Fibroblast of peridontal ligament (primary cell): ENCODE data around the gene DNAJC21.
"Not testable (repeated sequence)": the region's sequence is repeated elsewhere in the genome, so short reads cannot be mapped to it uniquely, and the experiment has no call there.

Experiments used
- DNase-seq: peaks from one replicate; pipeline ENCODE4 v3.0.0-alpha.2; 2010; ENCODE audit errors: extremely low read depth

DNAJC21 gene

GRCh38 chr5:34923694-34924461 lies 5.5 kb upstream of the DNAJC21 start:
- peak; percentile 75 for DNase-seq

DNA sequence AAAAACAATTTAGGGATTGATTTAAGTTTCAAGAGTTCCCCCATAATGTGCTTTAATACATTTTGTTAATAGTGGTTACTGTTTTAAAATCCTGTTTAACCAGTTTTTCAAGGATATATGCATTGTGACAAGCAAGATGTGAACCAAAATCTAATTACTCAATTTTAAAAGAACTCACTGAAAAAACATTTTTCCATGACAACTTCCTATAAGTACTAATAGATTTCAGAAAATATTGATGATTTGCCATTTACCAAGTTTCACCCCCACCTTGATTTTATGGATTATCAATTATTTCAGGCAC lies 4.9 kb upstream of the DNAJC21 start:
- DNase-seq, result no peak

DNA sequence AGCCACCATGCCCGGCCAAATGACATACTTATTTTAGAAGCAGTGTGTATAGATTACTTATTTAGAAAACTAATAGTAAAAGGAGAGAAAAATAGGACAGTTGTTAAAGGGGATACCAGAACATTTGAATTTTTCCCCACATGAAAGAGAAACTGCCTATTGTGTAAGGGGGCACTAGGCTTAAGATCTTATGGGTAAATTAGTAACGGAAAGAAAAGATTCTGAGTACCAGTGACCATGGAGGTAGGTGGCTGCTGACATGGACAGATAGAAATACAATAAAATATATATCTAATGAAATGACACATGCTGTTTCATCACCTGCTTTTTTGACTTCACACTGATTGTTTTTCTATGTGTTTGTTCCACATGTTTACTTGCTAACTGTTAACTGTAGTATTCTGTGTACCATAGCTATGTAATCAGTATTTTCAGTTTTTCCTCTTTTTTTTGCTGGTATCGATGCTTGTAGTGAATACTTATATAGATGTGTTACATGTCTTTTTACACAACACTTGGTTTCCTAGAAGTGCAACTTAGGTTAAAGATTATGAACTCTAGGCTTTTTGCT lies 3.0 kb upstream of the DNAJC21 start:
- no peak for DNase-seq

DNA sequence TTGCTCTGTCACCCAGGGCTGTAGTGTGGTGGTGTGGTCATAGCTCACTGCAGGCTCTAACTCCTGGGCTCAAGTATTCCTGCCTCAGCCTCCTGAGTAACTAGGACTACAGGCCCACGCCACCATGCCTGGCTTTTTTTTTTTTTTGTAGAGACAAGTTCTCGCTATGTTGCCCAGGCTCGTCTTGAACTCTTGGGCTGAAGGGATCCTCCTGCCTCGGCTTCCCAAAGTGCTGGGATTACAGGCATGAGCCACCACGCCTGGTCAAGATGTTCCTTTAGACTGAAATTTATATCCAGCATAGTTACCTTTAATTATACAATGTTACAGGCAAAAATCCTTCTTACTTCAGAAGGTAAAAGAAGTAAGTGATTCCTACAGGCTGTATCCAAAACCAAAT lies 1.6 kb upstream of the DNAJC21 start:
- DNase-seq, result no peak

- no peak for DNase-seq
Observed at GRCh38 chr5:34928267-34928666, 1.1 kb upstream of the DNAJC21 start.

GRCh38 chr5:34929720-34930461 lies 532 bp downstream of the DNAJC21 start:
- peak; percentile 64 for DNase-seq

GRCh38 chr5:34930462-34930844 lies 1.1 kb downstream of the DNAJC21 start:
- peak; percentile 67 for DNase-seq

DNA sequence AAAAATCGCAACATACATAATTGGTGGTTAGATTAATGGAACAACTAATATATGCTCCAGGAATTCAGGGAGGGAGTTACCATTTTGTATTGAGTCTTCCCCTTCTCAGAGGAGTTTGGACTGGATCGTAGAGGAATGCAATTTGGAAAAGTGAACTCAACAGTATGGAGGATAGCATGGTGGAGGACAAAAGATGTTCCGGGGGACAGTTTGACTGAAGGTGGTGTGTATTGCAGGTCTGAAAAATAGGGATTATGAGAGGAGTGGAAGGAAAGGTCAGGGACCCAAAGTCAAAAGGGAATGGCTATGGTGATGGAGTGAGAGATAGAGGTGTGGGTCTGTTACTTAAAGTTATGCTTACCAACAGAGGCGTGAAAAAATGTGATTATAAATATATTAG lies 1.5 kb downstream of the DNAJC21 start:
- no peak for DNase-seq

GRCh38 chr5:34932947-34933346 lies 3.6 kb downstream of the DNAJC21 start:
- DNase-seq, result no peak

GRCh38 chr5:34941936-34942335 lies 12.6 kb downstream of the DNAJC21 start:
- DNase-seq, result no peak

- DNase-seq, result no peak
Observed at GRCh38 chr5:34944044-34944443, 14.7 kb downstream of the DNAJC21 start.

DNA sequence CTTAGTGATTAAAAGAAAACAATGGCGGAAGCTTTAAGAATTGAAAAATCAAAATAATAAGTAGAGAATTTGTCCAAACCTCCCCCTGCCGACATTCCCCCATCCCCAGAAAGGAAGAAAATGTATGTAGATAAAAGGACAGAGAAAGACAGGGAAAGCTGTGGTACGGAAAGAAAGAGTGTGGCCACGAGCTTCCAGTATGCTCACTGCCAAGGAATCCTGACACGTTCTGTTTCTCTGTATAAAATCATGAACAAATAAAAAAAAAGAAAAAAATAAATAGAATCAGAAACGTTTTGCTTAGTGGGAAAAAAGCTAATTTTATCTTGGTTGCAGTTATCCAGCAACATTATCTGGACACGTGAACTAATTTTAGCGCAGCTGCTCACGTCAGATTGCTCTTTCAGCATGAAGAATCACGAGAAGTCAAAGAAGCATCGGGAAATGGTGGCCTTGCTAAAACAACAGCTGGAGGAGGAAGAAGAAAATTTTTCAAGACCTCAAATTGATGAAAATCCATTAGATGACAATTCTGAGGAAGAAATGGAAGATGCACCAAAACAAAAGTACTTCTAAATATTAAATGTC lies 15.2 kb downstream of the DNAJC21 start:
- DNase-seq, result no peak

DNA sequence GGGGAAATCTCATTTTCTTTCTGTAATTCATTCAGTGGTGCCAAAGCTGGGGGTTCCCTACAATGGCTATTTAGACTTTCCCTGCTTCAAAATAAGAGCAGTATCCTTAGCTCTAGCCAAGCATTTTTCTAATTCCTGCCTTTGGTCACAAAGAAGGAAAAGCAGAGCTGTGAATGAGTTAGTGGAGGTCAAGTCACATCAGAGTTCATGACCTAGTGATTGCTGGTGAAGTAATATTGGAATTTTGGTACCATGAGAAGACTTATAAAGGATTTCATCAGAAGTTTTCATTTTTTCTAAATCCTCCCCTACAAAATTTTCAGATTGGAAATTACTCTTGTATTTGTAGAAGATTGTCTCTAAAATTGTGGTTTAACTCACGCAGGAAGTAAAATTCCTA lies 28.0 kb downstream of the DNAJC21 start:
- DNase-seq, result peak; percentile 56

DNA sequence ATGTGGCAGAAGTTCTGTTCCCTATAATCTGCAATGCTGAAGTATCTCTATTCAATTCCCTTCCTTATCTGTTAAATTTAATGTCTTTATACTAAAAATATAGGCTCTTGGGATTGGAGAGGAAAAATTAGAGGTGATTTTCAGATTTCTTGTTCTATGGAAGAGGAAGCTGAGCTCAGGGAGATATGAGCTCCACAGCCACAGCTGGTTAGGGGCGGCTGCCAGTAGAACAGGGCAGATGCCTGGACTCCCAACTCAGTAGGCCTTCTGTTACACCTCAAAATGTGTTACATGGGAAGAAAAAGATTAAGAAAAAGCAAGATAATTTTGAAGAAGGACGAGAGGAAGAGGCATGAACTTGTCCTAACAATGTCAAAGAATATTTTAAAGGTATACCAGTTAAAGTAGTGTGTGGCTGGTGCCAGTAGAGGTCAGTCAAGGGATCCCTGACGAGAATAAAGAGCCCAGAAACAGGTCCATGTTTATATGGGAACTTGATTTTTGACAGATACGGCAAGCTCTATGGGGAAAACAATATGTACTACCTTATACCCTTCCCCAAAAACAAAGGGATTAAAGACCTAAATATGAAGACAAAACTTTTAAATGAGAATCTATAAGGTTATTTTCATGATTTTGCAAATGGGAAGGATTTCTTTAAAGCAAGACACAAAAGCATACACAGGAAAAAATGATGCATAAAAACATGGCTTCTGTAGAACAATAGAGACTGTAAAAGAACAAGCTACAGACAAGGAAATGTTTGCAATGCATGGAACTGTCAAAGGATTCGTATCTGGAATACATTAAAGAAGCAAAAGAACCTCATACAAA lies 28.7 kb downstream of the DNAJC21 start:
- DNase-seq, result peak; percentile 47

GRCh38 chr5:34959323-34959722 lies 30.0 kb downstream of the DNAJC21 start:
- DNase-seq, result peak; percentile 27

DNA sequence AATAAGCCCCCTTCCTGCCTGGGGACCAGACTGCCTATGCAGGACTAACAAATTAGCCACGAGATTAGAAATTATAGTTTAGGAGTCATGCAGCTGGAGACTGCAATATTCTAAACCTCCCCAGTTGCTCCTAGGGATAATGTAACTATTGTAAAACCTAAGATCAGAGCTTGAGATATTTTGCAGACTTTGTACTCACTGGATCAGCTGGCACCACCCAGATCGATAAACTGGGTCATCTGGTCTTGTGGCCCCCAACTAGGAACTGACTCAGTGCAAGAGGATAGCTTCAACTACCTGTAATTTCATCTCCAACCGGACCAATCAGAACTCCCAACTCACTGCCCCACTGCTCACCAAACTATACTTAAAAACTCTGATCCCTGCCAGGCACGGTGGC lies 38.2 kb downstream of the DNAJC21 start:
- DNase-seq, result no peak

DNA sequence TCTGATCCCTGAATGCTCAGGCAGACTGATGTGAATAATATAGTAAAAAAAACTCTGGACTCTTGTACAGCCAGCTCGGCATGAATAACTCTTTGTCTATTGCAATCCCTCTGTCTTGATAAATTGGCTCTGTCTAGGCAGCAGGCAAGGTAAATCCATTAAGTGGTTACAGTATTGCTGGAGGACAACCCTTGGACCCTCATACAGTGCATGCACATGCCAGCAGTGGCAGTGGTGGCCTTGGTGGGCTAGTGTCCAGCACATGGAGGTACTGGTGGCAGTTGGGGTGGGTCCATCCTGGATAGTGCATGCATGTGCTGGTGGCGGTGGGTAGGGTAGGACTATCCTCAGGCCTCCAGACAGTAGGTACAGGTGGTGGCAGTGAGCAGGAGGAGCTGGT lies 38.9 kb downstream of the DNAJC21 start:
- DNase-seq, result no peak

DNA sequence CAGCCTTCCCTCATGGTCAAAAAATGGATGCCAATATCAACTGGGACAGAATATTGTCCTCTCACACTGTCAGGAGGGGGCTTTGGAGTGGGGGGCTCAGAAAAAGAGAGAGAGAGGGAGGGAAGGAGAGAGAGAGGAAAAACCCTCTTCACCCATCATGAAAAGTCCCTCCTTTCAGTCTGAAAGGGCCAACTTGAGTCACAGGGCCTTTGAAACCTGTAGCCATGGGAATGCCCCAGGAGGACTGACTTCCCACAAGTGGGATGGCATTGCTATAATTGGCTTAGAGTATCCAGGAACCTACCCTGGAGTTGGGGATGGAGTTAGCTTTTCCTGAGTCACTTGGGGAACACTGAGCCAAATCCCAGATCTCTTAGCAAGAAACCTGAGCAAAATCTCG lies 41.2 kb downstream of the DNAJC21 start:
- no peak for DNase-seq

DNA sequence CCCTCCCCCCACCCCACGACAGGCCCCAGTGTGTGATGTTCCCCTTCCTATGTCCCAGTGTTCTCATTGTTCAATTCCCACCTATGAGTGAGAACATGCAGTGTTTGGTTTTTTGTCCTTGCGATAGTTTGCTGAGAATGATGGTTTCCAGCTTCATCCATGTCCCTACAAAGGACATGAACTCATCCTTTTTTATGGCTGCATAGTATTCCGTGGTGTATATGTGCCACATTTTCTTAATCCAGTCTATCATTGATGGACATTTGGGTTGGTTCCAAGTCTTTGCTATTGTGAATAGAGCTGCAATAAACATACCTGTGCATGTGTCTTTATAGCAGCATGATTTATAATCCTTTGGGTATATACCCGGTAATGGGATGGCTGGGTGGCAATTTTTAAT lies 42.3 kb downstream of the DNAJC21 start:
- not testable (repeated sequence) for DNase-seq

DNA sequence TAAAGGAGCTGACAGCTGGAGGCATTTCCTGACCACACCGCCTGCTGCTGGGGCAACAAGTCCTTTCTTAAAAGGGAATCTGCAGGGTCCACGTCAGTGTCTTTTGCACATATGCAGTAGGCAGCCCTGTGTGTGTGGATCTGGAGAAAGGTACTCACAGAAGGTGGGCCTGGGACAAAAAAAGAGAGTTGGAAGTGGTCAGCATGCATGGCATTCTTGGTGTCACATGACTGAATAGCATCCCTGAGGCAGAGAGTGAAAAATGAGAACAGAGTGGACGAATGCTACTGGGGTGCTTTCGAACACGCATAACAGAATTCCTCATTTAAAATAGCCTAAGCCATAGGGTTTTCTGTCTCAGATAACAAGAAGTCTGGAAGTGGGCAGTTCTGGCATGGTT lies 47.0 kb downstream of the DNAJC21 start:
- DNase-seq, result no peak

- no peak for DNase-seq
Observed at GRCh38 chr5:34977934-34978613, 48.7 kb downstream of the DNAJC21 start.
